IPS-18a (cell line): ENCODE results near the gene PEX10.
A peak's percentile ranks its signal among the peaks of the same experiment; 100 is the strongest.

ENCODE experiments used
- H3K27ac ChIP-seq: one replicate; pipeline ENCODE4 v1.5.1; 2013; ENCODE audit warnings: low read length
- H3K27me3 ChIP-seq: one replicate; pipeline ENCODE4 v1.6.1; 2013; ENCODE audit warnings: mild to moderate bottlenecking, low read length; ENCODE audit not compliant: control insufficient read depth, insufficient read depth
- H3K36me3 ChIP-seq: one replicate; pipeline ENCODE4 v1.6.1; 2013; ENCODE audit warnings: low read depth, low read length; ENCODE audit not compliant: control insufficient read depth
- H3K4me1 ChIP-seq: one replicate; pipeline ENCODE4 v1.6.1; 2013; ENCODE audit warnings: low read depth, low read length; ENCODE audit not compliant: control insufficient read depth
- H3K4me3 ChIP-seq: one replicate; pipeline ENCODE4 v1.5.1; 2013; ENCODE audit warnings: low read length
- H3K9ac ChIP-seq: one replicate; pipeline ENCODE4 v1.6.1; 2013; ENCODE audit warnings: mild to moderate bottlenecking, low read length, moderate library complexity
- H3K9me3 ChIP-seq: one replicate; pipeline ENCODE4 v1.6.1; 2013; ENCODE audit warnings: low read depth, low read length; ENCODE audit not compliant: control insufficient read depth

Gene PEX10

GRCh38 chr1:2417833-2418225, 5.5 kb upstream of the PEX10 start:
- Histone ChIP-seq H3K9ac (no peak overlapping the region), H3K4me3 (no peak overlapping the region), H3K27me3 (no peaks in the 10 kb centered on the region), H3K27ac (no peak overlapping the region), H3K9me3 (no peaks in the 10 kb centered on the region), H3K4me1 (peaks cover 6% of the 10 kb centered on the region), H3K36me3 (no peaks in the 10 kb centered on the region)

GRCh38 chr1:2417083-2417832, 4.9 kb upstream of the PEX10 start:
- Histone ChIP-seq H3K27me3 (no peaks in the 10 kb centered on the region), H3K9me3 (no peaks in the 10 kb centered on the region), H3K36me3 (no peaks in the 10 kb centered on the region), H3K4me3 (no peak overlapping the region), H3K4me1 (peaks cover 6% of the 10 kb centered on the region), H3K27ac (no peak overlapping the region), H3K9ac (no peak overlapping the region)

- Histone ChIP-seq H3K36me3 (no peaks in the 10 kb centered on the region), H3K27ac (no peak overlapping the region), H3K9me3 (no peaks in the 10 kb centered on the region), H3K27me3 (no peaks in the 10 kb centered on the region), H3K9ac (no peak overlapping the region), H3K4me1 (peaks cover 8% of the 10 kb centered on the region), H3K4me3 (no peak overlapping the region)
Observed at GRCh38 chr1:2416403-2416802, 4.0 kb upstream of the PEX10 start.

GRCh38 chr1:2415801-2416208, 3.4 kb upstream of the PEX10 start:
- no peak overlapping the region for H3K27ac ChIP-seq
- no peak overlapping the region for H3K9ac ChIP-seq
- H3K27me3 ChIP-seq = no peaks in the 10 kb centered on the region
- H3K9me3 ChIP-seq = no peaks in the 10 kb centered on the region
- H3K36me3 ChIP-seq = no peaks in the 10 kb centered on the region
- H3K4me3 ChIP-seq = no peak overlapping the region
- H3K4me1 ChIP-seq = peaks cover 8% of the 10 kb centered on the region

GRCh38 chr1:2415337-2415736, 3.0 kb upstream of the PEX10 start:
- H3K27me3 ChIP-seq = no peaks in the 10 kb centered on the region
- no peak overlapping the region for H3K27ac ChIP-seq
- H3K4me1 ChIP-seq = peaks cover 8% of the 10 kb centered on the region
- H3K9ac ChIP-seq = no peak overlapping the region
- no peaks in the 10 kb centered on the region for H3K36me3 ChIP-seq
- no peaks in the 10 kb centered on the region for H3K9me3 ChIP-seq
- no peak overlapping the region for H3K4me3 ChIP-seq

GRCh38 chr1:2414297-2414958, 2.1 kb upstream of the PEX10 start:
- Histone ChIP-seq H3K9me3 (no peaks in the 10 kb centered on the region), H3K36me3 (peaks cover 2% of the 10 kb centered on the region), H3K4me1 (peaks cover 8% of the 10 kb centered on the region), H3K27me3 (no peaks in the 10 kb centered on the region), H3K27ac (no peak overlapping the region), H3K9ac (no peak overlapping the region), H3K4me3 (peak overlapping the region; percentile 70)

- Histone ChIP-seq H3K27me3 (no peaks in the 10 kb centered on the region), H3K4me1 (peaks cover 8% of the 10 kb centered on the region), H3K9ac (peak overlapping the region; percentile 73), H3K27ac (no peak overlapping the region), H3K9me3 (no peaks in the 10 kb centered on the region), H3K36me3 (peaks cover 6% of the 10 kb centered on the region), H3K4me3 (peak overlapping the region; percentile 70)
Observed at GRCh38 chr1:2413495-2414296, 1.3 kb upstream of the PEX10 start.

- H3K4me1 ChIP-seq = peaks cover 8% of the 10 kb centered on the region
- no peaks in the 10 kb centered on the region for H3K9me3 ChIP-seq
- H3K27me3 ChIP-seq = no peaks in the 10 kb centered on the region
- H3K4me3 ChIP-seq = peak overlapping the region; percentile 70
- H3K36me3 ChIP-seq = peaks cover 12% of the 10 kb centered on the region
- peak overlapping the region; percentile 73 for H3K9ac ChIP-seq
- no peak overlapping the region for H3K27ac ChIP-seq
Observed at GRCh38 chr1:2412773-2413494, 570 bp upstream of the PEX10 start.

- Histone ChIP-seq H3K36me3 (peaks cover 12% of the 10 kb centered on the region), H3K4me1 (peaks cover 8% of the 10 kb centered on the region), H3K27me3 (no peaks in the 10 kb centered on the region), H3K9me3 (no peaks in the 10 kb centered on the region), H3K4me3 (peak overlapping the region; percentile 84), H3K9ac (peak overlapping the region; percentile 84), H3K27ac (peak overlapping the region; percentile 39)
Observed at GRCh38 chr1:2411801-2412394, 466 bp downstream of the PEX10 start.

- H3K4me3 ChIP-seq = no peak overlapping the region
- peaks cover 21% of the 10 kb centered on the region for H3K36me3 ChIP-seq
- H3K4me1 ChIP-seq = peaks cover 8% of the 10 kb centered on the region
- H3K27ac ChIP-seq = no peak overlapping the region
- no peaks in the 10 kb centered on the region for H3K9me3 ChIP-seq
- no peaks in the 10 kb centered on the region for H3K27me3 ChIP-seq
- H3K9ac ChIP-seq = no peak overlapping the region
Observed at GRCh38 chr1:2409745-2410144, 2.6 kb downstream of the PEX10 start.

- Histone ChIP-seq H3K9ac (no peak overlapping the region), H3K27ac (no peak overlapping the region), H3K36me3 (peaks cover 30% of the 10 kb centered on the region)
Observed at GRCh38 chr1:2408859-2409276, 3.5 kb downstream of the PEX10 start.

More at GRCh38 chr1:2408859-2409276, 3.5 kb downstream of the PEX10 start:
- Histone ChIP-seq H3K9me3 (no peaks in the 10 kb centered on the region), H3K4me1 (peaks cover 3% of the 10 kb centered on the region), H3K4me3 (no peak overlapping the region), H3K27me3 (no peaks in the 10 kb centered on the region)
